Activated CD8-positive, alpha-beta T cell treated with anti-CD3 and anti-CD28 coated beads for 36 hours (primary cell): Measurements from ENCODE around the gene TNNI2. TPM values are rescaled to one million over a fixed set of nuclear protein-coding genes. Genes with fewer than 3 reads are reported as not detected.

Source experiments
- ATAC-seq: fragments of 200-7000 bp; cut with Tn5 transposase; one replicate; pipeline ENCODE4 v1.10.0; 2021; ENCODE audit warnings: mild to moderate bottlenecking, moderate library complexity
- CTCF ChIA-PET: fragments of 350-600 bp; sonication (Branson Sonifier 250); formaldehyde crosslinking; loops from one replicate; lab custom pipeline; 2021; ENCODE audit warnings: antibody characterized with exemption; lab: Charles Lee
- POLR2A ChIA-PET: fragments of 350-600 bp; sonication (Branson Sonifier 250); formaldehyde crosslinking; loops from one replicate; lab custom pipeline; 2021; ENCODE audit warnings: antibody characterized with exemption; lab: Charles Lee
- DNase-seq: peaks from one replicate; pipeline ENCODE4 v3.0.0-alpha.2; 2020
- H3K27ac Mint-ChIP-seq: one replicate; pipeline ENCODE4 v1.8.0; 2021; ENCODE audit warnings: mild to moderate bottlenecking, mixed read lengths
- H3K27me3 Mint-ChIP-seq: one replicate; pipeline ENCODE4 v1.8.0; 2021; ENCODE audit warnings: mixed read lengths
- H3K36me3 Mint-ChIP-seq: one replicate; pipeline ENCODE4 v1.8.0; 2021; ENCODE audit warnings: low read depth, mixed read lengths
- H3K4me1 Mint-ChIP-seq: one replicate; pipeline ENCODE4 v1.8.0; 2021; ENCODE audit warnings: low read depth, mixed read lengths
- H3K4me3 Mint-ChIP-seq: one replicate; pipeline ENCODE4 v1.8.0; 2021; ENCODE audit warnings: mild to moderate bottlenecking, moderate library complexity, mixed read lengths
- H3K9me3 Mint-ChIP-seq: one replicate; pipeline ENCODE4 v1.8.0; 2021; ENCODE audit warnings: mixed read lengths
- intact Hi-C: fragments of 100-400 bp; cut with micrococcal nuclease; formaldehyde crosslinking; loops from one replicate; pipeline ENCODE4 v1.10.0; 2022
- total RNA-seq, 2 experiments: library from RNA; stranded (reverse); gene quantifications; one replicate each; pipeline ENCODE4 v1.2.3, GENCODE V29; 2021
- TF ChIP-seq, protein P1 (sequence below): fragments of 200-600 bp; IDR thresholded peaks from one replicate; pipeline ENCODE4 v1.8.0; 2022; ENCODE audit warnings: antibody characterized with exemption, mild to moderate bottlenecking

The TNNI2 gene
- total RNA-seq, 2 experiments from 2014 or later: 0.92 TPM; not detected in 1

- POLR2A ChIA-PET: interaction anchor here (0.5 to 1.3 kb wide), 6 partner anchors 13 to 367 kb away, joined by 3 to 5 read pairs (median 3); no protein-coding TSS in a partner anchor
- intact Hi-C loops: no loop called here
Observed at GRCh38 chr11:1876361-1877063, 37.7 kb downstream of the TNNI2 start.

DNA sequence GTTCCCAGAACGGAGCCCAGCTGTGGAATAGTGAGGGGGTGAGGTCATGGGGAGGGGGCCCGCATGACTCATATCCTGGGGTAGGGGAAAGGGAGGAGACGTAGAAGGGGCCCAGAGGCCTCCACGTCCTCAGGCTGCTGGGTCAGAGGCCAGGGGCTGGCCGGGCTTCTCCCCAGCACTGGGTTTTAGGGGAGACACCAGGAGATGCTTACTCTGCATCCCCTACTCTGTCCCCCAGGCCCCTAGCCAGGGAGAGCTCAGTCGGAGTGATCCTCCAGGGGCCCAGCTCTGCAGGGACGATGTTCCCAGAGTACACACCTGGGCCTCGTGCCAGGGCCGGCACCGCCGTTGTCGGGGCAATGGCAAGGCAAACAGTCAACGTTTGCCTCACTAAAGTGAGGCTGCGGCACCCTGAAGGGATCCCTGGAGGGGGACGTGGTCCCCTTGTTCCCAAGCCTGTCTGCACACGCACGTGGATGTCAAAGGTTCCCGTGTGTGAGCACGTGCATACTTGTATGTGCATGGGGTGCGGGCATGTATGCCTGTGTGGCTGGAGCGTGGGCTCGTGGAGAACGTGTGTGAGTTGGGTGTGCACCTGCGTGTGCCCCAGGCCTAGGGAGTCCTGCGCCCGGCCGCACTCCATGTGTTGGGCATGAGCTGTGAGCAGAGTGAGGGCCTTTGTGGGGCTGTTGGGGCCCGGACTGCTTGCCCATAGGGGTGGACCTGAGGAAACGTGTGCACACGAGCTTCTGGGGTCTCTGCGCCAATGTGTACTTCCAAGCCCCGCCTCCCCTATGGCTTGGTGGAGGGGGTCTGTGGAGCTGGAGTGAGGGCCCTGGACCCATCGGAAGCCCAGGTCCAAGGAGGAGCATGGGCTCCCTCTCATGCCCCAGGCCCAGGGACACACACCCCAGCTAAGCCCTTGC, 38.7 kb downstream of the TNNI2 start:
- Mint-ChIP-seq H3K4me1 (peaks cover 23% of the 10 kb centered on the region), H3K27ac (no peak overlapping the region), H3K9me3 (no peaks in the 10 kb centered on the region), H3K4me3 (no peak overlapping the region), H3K36me3 (no peaks in the 10 kb centered on the region), H3K27me3 (no peaks in the 10 kb centered on the region)
- TF ChIP-seq, protein P1, sequence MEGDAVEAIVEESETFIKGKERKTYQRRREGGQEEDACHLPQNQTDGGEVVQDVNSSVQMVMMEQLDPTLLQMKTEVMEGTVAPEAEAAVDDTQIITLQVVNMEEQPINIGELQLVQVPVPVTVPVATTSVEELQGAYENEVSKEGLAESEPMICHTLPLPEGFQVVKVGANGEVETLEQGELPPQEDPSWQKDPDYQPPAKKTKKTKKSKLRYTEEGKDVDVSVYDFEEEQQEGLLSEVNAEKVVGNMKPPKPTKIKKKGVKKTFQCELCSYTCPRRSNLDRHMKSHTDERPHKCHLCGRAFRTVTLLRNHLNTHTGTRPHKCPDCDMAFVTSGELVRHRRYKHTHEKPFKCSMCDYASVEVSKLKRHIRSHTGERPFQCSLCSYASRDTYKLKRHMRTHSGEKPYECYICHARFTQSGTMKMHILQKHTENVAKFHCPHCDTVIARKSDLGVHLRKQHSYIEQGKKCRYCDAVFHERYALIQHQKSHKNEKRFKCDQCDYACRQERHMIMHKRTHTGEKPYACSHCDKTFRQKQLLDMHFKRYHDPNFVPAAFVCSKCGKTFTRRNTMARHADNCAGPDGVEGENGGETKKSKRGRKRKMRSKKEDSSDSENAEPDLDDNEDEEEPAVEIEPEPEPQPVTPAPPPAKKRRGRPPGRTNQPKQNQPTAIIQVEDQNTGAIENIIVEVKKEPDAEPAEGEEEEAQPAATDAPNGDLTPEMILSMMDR: no peak
- intact Hi-C loops: no loop called here
- ATAC-seq (no peak), DNase-seq (peak; percentile 1)
- ChIA-PET POLR2A (interaction anchor here (1.0 to 1.3 kb wide), 6 partner anchors 12 to 69 kb away, joined by 3 to 5 read pairs (median 3); no protein-coding TSS in a partner anchor), CTCF (interaction anchor here (0.8 to 2.0 kb wide), 12 partner anchors 12 to 273 kb away, joined by 3 to 10 read pairs (median 4); partner anchors contain the start of genes LSP1 and PRR33)

More at GRCh38 chr11:1876361-1877063, 37.7 kb downstream of the TNNI2 start:
- H3K36me3 Mint-ChIP-seq: no peaks in the 10 kb centered on the region
- peaks cover 28% of the 10 kb centered on the region for H3K4me1 Mint-ChIP-seq
- DNase-seq: peak; percentile 38
- no peak for ATAC-seq
- no peaks in the 10 kb centered on the region for H3K9me3 Mint-ChIP-seq
- H3K4me3 Mint-ChIP-seq: no peak overlapping the region
- CTCF ChIA-PET: interaction anchor here (0.8 to 2.0 kb wide), 16 partner anchors 10 to 274 kb away, joined by 3 to 10 read pairs (median 4); partner anchors contain the start of genes LSP1 and PRR33
- TF ChIP-seq, protein P1: no peak
- H3K27me3 Mint-ChIP-seq: no peaks in the 10 kb centered on the region
- no peak overlapping the region for H3K27ac Mint-ChIP-seq

DNA sequence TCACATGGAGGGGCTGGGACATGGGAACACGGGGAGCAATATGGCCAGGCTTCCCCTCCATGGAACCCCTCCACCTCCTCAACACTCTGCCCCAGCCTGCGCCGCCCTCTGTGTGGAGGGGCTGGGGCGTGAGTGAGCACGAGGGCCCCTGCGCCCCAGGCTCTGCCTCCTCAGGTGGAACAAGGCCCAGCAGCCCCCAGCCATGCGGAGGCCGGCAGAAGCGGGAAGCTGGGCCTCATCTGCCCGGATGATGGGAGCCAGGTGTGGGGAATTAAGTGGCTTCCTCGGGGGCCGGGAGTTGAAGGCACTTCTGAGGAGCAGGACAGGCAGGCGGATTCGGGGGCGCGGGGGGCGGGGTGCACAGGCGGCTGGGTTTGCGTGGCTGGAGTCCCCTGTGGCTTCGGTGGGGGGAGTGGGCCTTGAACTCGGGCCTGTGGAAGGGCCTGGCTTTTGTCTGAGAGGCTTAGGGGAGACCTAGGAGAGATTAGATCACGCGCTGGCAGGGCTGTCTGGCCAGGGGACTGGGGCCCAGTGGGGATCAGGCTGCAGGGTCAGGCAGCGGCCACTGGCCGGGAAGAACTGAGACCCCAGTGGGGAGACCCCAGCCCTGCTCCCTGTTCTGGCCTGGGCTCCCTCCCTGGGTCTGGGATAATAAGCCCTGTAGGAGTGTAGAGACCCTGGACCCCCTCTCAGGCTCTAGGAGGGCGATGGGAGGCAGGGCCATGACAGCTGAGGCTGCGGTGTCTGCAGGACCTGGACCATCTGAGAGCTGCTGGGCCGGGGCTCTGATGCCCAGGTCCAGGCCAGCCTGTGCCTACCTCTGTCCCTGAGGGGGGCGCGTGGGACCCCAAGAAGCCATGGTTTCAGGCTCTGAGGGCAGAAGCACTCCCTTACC, 39.6 kb downstream of the TNNI2 start:
- ChIA-PET POLR2A (interaction anchor here (0.9 to 1.0 kb wide), 2 partner anchors 12 to 43 kb away, joined by 3 read pairs; no protein-coding TSS in a partner anchor), CTCF (interaction anchor here (0.9 to 1.7 kb wide), 3 partner anchors 11 to 185 kb away, joined by 3 to 4 read pairs (median 3); no protein-coding TSS in a partner anchor)
- no peak overlapping the region for H3K4me3 Mint-ChIP-seq
- intact Hi-C loops: no loop called here
- no peaks in the 10 kb centered on the region for H3K9me3 Mint-ChIP-seq
- H3K4me1 Mint-ChIP-seq: peaks cover 17% of the 10 kb centered on the region
- H3K36me3 Mint-ChIP-seq: no peaks in the 10 kb centered on the region
- ATAC-seq (no peak), DNase-seq (peak; percentile 2)
- no peak overlapping the region for H3K27ac Mint-ChIP-seq
- no peaks in the 10 kb centered on the region for H3K27me3 Mint-ChIP-seq
- TF ChIP-seq, protein P1: no peak

GRCh38 chr11:1879342-1879940, 40.7 kb downstream of the TNNI2 start:
- DNase-seq (peak; percentile 1), ATAC-seq (no peak)
- ChIA-PET CTCF (interaction anchor here (0.9 kb wide), 1 partner anchor 186 kb away, joined by 3 read pairs; no protein-coding TSS in a partner anchor), POLR2A (interaction anchor here (0.9 kb wide), 1 partner anchor 11 kb away, joined by 3 read pairs; no protein-coding TSS in a partner anchor)
- no peak overlapping the region for H3K4me3 Mint-ChIP-seq
- intact Hi-C loops: no loop called here
- no peaks in the 10 kb centered on the region for H3K9me3 Mint-ChIP-seq
- TF ChIP-seq, protein P1: no peak
- no peak overlapping the region for H3K27ac Mint-ChIP-seq
- no peaks in the 10 kb centered on the region for H3K27me3 Mint-ChIP-seq
- H3K36me3 Mint-ChIP-seq: no peaks in the 10 kb centered on the region
- H3K4me1 Mint-ChIP-seq: peaks cover 17% of the 10 kb centered on the region
